Measurements from ENCODE around the gene BTG1. TPM values are rescaled to one million over a fixed set of nuclear protein-coding genes. Genes with fewer than 3 reads are reported as not detected.
A peak's percentile ranks its signal among the peaks of the same experiment; 100 is the strongest.

BTG1 gene
- total and polyA plus RNA-seq, 9 of the 15 experiments (the other 6 are each of a cell fraction or from before 2014, with no cell fraction given) = 3.7 to 28.6 (median 7.4) TPM

- H3K36me3 ChIP-seq (ENCODE audit: control insufficient read depth, insufficient read depth, low read length) = no peaks in the 10 kb centered on the region
- peaks cover 2% of the 10 kb centered on the region; the same call in 1 of the 3 replicates for H3K79me2 ChIP-seq (ENCODE audit: control insufficient read depth, insufficient read depth, low read length)
- no peak overlapping the region for H3K4me2 ChIP-seq (ENCODE audit: insufficient read depth, low read length)
- no peaks in the 10 kb centered on the region for H3K9me3 ChIP-seq (replicated peaks; ENCODE audit: control insufficient read depth, insufficient read depth, low read depth, low read length)
- ChIA-PET POLR2A (interaction anchor here (1.0 to 3.4 kb wide), 5 partner anchors 10 to 62 kb away, joined by 3 to 24 read pairs (median 8); partner anchors contain the start of gene BTG1), CTCF (ENCODE audit: low intra/inter-chr PET ratio) (no interaction called here)
- intact Hi-C loops (cut with micrococcal nuclease) (no loop called here), in situ Hi-C loops (cut with MboI) (no loop called here)
- H3K27me3 ChIP-seq (ENCODE audit: control insufficient read depth in 2 of 2, insufficient read depth in 2 of 2, low read length in 2 of 2) = no peaks in the 10 kb centered on the region
- BruUV-seq (replicated peaks) = no TSS peak
- FAIRE-seq = no peak
- no peaks in the 10 kb centered on the region for H4K20me1 ChIP-seq (replicated peaks; ENCODE audit: control insufficient read depth, insufficient read depth, low read length)
- H3K9me1 ChIP-seq (ENCODE audit: control insufficient read depth, insufficient read depth, low read length) = no peaks in the 10 kb centered on the region
- no peak for ATAC-seq
- peaks cover 8 to 38% of the 10 kb centered on the region in 2 experiments; a peak in 4 of 5 replicates for H3K4me1 ChIP-seq (replicated peaks in 1 of 2; ENCODE audit: control insufficient read depth in 2 of 2, insufficient read depth in 2 of 2, low read length in 2 of 2)
- no peak overlapping the region for H3K27ac ChIP-seq (ENCODE audit: extremely low read depth, low read depth, low read length)
- no peak for TF ChIP-seq DNMT1 (IDR thresholded peaks at IDR 0.05)
- TF ChIP-seq ZNF224 (CRISPR knock-in tag; IDR thresholded peaks at IDR 0.05) = no peak
- no peak for TF ChIP-seq NFYB (IDR thresholded peaks at IDR 0.05; ENCODE audit: extremely low read depth, insufficient read length)
- TF ChIP-seq ELF4 (CRISPR knock-in tag; IDR thresholded peaks at IDR 0.05) = no peak
- TF ChIP-seq ZNF436 (CRISPR knock-in tag; IDR thresholded peaks at IDR 0.05) = no peak
- no peak for TF ChIP-seq NR2C2 (CRISPR knock-in tag; IDR thresholded peaks at IDR 0.05)
- no peak for TF ChIP-seq NR2C2 (tag; IDR thresholded peaks at IDR 0.05)
- no peak for TF ChIP-seq ZNF780A (CRISPR knock-in tag; IDR thresholded peaks at IDR 0.05)
- H2AFZ ChIP-seq (ENCODE audit: low read depth, low read length) = peak overlapping the region; percentile 27; the same call in 1 of the 2 replicates
- no peak for DNase-seq (ENCODE audit: extremely low read depth in 1 of 4, low spot score in 3 of 4)
- 89% methylated on average over 2 of the region's 2 CpGs for WGBS (ENCODE audit: insufficient coverage, low coverage, missing lambda C conversion rate)
- H3K4me3 ChIP-seq = no peak overlapping the region
- H3K9ac ChIP-seq (ENCODE audit: insufficient read depth in 1 of 2, low read depth in 2 of 2, low read length in 2 of 2) = no peak overlapping the region
These were observed 40.5 kb downstream of the BTG1 start for GRCh38 chr12:92105110-92105509.

All from K562 (cell line).